SK-N-SH (cell line): Measurements from ENCODE around the gene ARHGAP26. TPM values are rescaled to one million over a fixed set of nuclear protein-coding genes. Genes with fewer than 3 reads are reported as not detected.

Source experiments
- CTCF ChIA-PET: fragments of 300-600, 350-600 bp; formaldehyde crosslinking; extraction: SDS; loops from one replicate; lab custom pipeline; 2021; lab: Yijun Ruan, JAX
- POLR2A ChIA-PET: fragments of 350-600 bp; sonication (Branson Sonifier 250); formaldehyde crosslinking; extraction: SDS; loops from one replicate; lab custom pipeline; 2020; ENCODE audit warnings: antibody characterized with exemption, inconsistent platforms; lab: Yijun Ruan, JAX
- DNase-seq: peaks from one replicate; pipeline ENCODE4 v3.0.0; 2012
- H2AFZ ChIP-seq: fragments of 200-600 bp; sonication (generic); 2 replicates; pipeline ENCODE4 v1.8.1; 2016; ENCODE audit warnings: antibody characterized with exemption, mild to moderate bottlenecking, low read depth
- H3F3A ChIP-seq: fragments of 200-600 bp; sonication (generic); replicated peaks from 2 replicates; pipeline ENCODE3; 2016; ENCODE audit warnings: antibody characterized with exemption, mild to moderate bottlenecking; ENCODE audit not compliant: insufficient read depth
- H3K27ac ChIP-seq, 2 experiments: fragments of 200-500 bp in 1 of 2; fragments of 200-600 bp in 1 of 2; sonication (Bioruptor generic) in 1 of 2; sonication (generic), shearing (Covaris generic) in 1 of 2; 2 replicates each; pipeline versions ENCODE4 v1.5.1 to v1.6.1; 2014 to 2016; ENCODE audit warnings: low read depth in 2 of 2, inconsistent platforms in 1 of 2, low read length in 1 of 2, mild to moderate bottlenecking in 1 of 2, mixed read lengths in 1 of 2
- H3K27me3 ChIP-seq: fragments of 200-600 bp; sonication (generic), shearing (Covaris generic); 2 replicates; pipeline ENCODE4 v1.6.1; 2016; ENCODE audit warnings: mixed run types; ENCODE audit not compliant: insufficient read depth
- H3K36me3 ChIP-seq, 2 experiments: fragments of 200-500 bp in 1 of 2; fragments of 200-600 bp in 1 of 2; sonication (Bioruptor generic) in 1 of 2; sonication (generic) in 1 of 2; replicated peaks in 1 of 2; 2 replicates each; pipeline versions ENCODE3 to v1.5.1; 2014 to 2016; ENCODE audit warnings: low read length in 1 of 2, mild to moderate bottlenecking in 1 of 2; ENCODE audit not compliant: insufficient read depth in 2 of 2, control insufficient read depth in 1 of 2
- H3K4me1 ChIP-seq, 2 experiments: fragments of 200-500 bp in 1 of 2; fragments of 200-600 bp in 1 of 2; sonication (Bioruptor generic) in 1 of 2; sonication (generic), shearing (Covaris generic) in 1 of 2; 2 replicates each; pipeline versions ENCODE4 v1.5.1 to v1.6.1; 2014 to 2016; ENCODE audit warnings: low read depth in 1 of 2, low read length in 1 of 2, mixed run types in 1 of 2; ENCODE audit not compliant: insufficient read depth in 2 of 2, control insufficient read depth in 1 of 2
- H3K4me2 ChIP-seq: fragments of 200-600 bp; sonication (generic), shearing (Covaris generic); 2 replicates; pipeline ENCODE4 v1.6.1; 2017; ENCODE audit warnings: mixed run types
- H3K4me3 ChIP-seq, 2 experiments: fragments of 200-500 bp in 1 of 2; fragments of 200-600 bp in 1 of 2; sonication (Bioruptor generic) in 1 of 2; sonication (generic), shearing (Covaris generic) in 1 of 2; 2 replicates each; pipeline versions ENCODE4 v1.5.1 to v1.8.1; 2014 to 2016; ENCODE audit warnings: low read depth in 2 of 2, inconsistent platforms in 1 of 2, low read length in 1 of 2, mild to moderate bottlenecking in 1 of 2, mixed read lengths in 1 of 2, moderate library complexity in 1 of 2
- H3K79me2 ChIP-seq: fragments of 200-600 bp; sonication (generic); 2 replicates; pipeline ENCODE4 v1.8.1; 2017; ENCODE audit warnings: mild to moderate bottlenecking; ENCODE audit not compliant: insufficient read depth
- H3K9ac ChIP-seq: fragments of 200-600 bp; sonication (generic); 2 replicates; pipeline ENCODE4 v1.6.1; 2017; ENCODE audit warnings: mixed run types
- H3K9me2 ChIP-seq: fragments of 200-600 bp; sonication (generic); 2 replicates; pipeline ENCODE4 v1.6.1; 2017; ENCODE audit warnings: mixed run types
- H3K9me3 ChIP-seq: fragments of 200-600 bp; sonication (generic); 2 replicates; pipeline ENCODE4 v1.6.1; 2017; ENCODE audit warnings: mixed run types, mild to moderate bottlenecking, moderate library complexity
- H4K20me1 ChIP-seq: fragments of 200-600 bp; sonication (generic); 2 replicates; pipeline ENCODE4 v1.6.1; 2017; ENCODE audit warnings: mild to moderate bottlenecking, mixed run types; ENCODE audit not compliant: insufficient read depth
- CHD2 ChIP-seq: fragments of 150-350 bp; IDR thresholded peaks from 2 replicates; pipeline ENCODE4 v1.6.1; 2018; ENCODE audit warnings: low read length; ENCODE audit not compliant: partially characterized antibody
- EP300 ChIP-seq, 2 experiments: IDR thresholded peaks; 2 replicates each; pipeline versions ENCODE4 v1.4.0 to v1.6.1; 2012; ENCODE audit warnings: borderline replicate concordance in 1 of 2, low read depth in 1 of 2, low read length in 1 of 2
- FOSL2 ChIP-seq: IDR thresholded peaks from 2 replicates; pipeline ENCODE4 v1.4.0; 2012; ENCODE audit warnings: low read depth, mild to moderate bottlenecking, moderate library complexity, borderline replicate concordance
- FOXJ3 ChIP-seq: sonication (generic); formaldehyde crosslinking; IDR thresholded peaks from 2 replicates; pipeline ENCODE4 v1.5.1; 2020; ENCODE audit warnings: mild to moderate bottlenecking, missing genetic modification reagents
- FOXM1 ChIP-seq: IDR thresholded peaks from 2 replicates; pipeline ENCODE4 v1.4.0; 2012; ENCODE audit warnings: low read depth, mild to moderate bottlenecking
- GABPA ChIP-seq: IDR thresholded peaks from 2 replicates; pipeline ENCODE4 v1.4.0; 2012; ENCODE audit warnings: low read depth, mild to moderate bottlenecking
- JUND ChIP-seq: IDR thresholded peaks from 2 replicates; pipeline ENCODE4 v1.4.0; 2012
- MEF2A ChIP-seq: IDR thresholded peaks from 2 replicates; pipeline ENCODE4 v1.4.0; 2012; ENCODE audit warnings: low read depth, borderline replicate concordance
- MXI1 ChIP-seq: IDR thresholded peaks from 2 replicates; pipeline ENCODE4 v1.6.1; 2012; ENCODE audit warnings: mild to moderate bottlenecking, low read depth, low read length, improper control_type of control experiment
- NFIC ChIP-seq: IDR thresholded peaks from 2 replicates; pipeline ENCODE4 v1.4.0; 2012; ENCODE audit warnings: borderline replicate concordance
- NRF1 ChIP-seq: IDR thresholded peaks from 2 replicates; pipeline ENCODE4 v1.6.1; 2012; ENCODE audit warnings: low read depth, mild to moderate bottlenecking, low read length
- POLR2AphosphoS5 ChIP-seq: IDR thresholded peaks from 2 replicates; pipeline ENCODE4 v1.6.1; 2012; ENCODE audit warnings: low read depth, low read length
- RAD21 ChIP-seq: IDR thresholded peaks from 2 replicates; pipeline ENCODE4 v1.6.1; 2012; ENCODE audit warnings: mild to moderate bottlenecking, low read length
- RCOR1 ChIP-seq: fragments of 150-350 bp; IDR thresholded peaks from 2 replicates; pipeline ENCODE4 v1.6.1; 2017; ENCODE audit warnings: antibody characterized with exemption, low read length
- RFX5 ChIP-seq: IDR thresholded peaks from 2 replicates; pipeline ENCODE4 v1.6.1; 2012; ENCODE audit warnings: mild to moderate bottlenecking, improper control_type of control experiment, low read length
- RXRA ChIP-seq: IDR thresholded peaks from 2 replicates; pipeline ENCODE4 v1.4.0; 2012; ENCODE audit warnings: low read depth, mild to moderate bottlenecking, borderline replicate concordance
- SIN3A ChIP-seq: IDR thresholded peaks from 2 replicates; pipeline ENCODE4 v1.6.1; 2012; ENCODE audit warnings: low read depth, mild to moderate bottlenecking, low read length, moderate library complexity, borderline replicate concordance
- SMC3 ChIP-seq: IDR thresholded peaks from 2 replicates; pipeline ENCODE4 v1.6.1; 2012; ENCODE audit warnings: low read depth, low read length, improper control_type of control experiment
- TAF1 ChIP-seq: IDR thresholded peaks from 2 replicates; pipeline ENCODE4 v1.6.1; 2012; ENCODE audit warnings: low read depth, mild to moderate bottlenecking, low read length, moderate library complexity, borderline replicate concordance
- TCF12 ChIP-seq: IDR thresholded peaks from 2 replicates; pipeline ENCODE4 v1.4.0; 2012
- TEAD4 ChIP-seq: IDR thresholded peaks from 2 replicates; pipeline ENCODE4 v1.4.0; 2012; ENCODE audit warnings: mild to moderate bottlenecking, borderline replicate concordance; ENCODE audit not compliant: insufficient read depth
- YY1 ChIP-seq: IDR thresholded peaks from 2 replicates; pipeline ENCODE4 v1.4.0; 2012; ENCODE audit warnings: low read depth, mild to moderate bottlenecking
- WGBS: methylation state at CpG from one replicate; pipeline ENCODE4 v1.1.6; 2017; ENCODE audit warnings: low lambda C conversion rate; 5-methylcytosine and 5-hydroxymethylcytosine counted together
- polyA plus RNA-seq, 3 experiments: library from polyadenylated mRNA; depleted of rRNA; stranded (reverse); fragments of >200 nt; gene quantifications; 2 replicates each; pipeline ENCODE4 v1.2.3, GENCODE V29; 2012
- TF ChIP-seq, protein P1 (sequence below): IDR thresholded peaks from 2 replicates; pipeline ENCODE4 v1.4.0; 2012; ENCODE audit warnings: low read depth, borderline replicate concordance
- TF ChIP-seq, protein P2 (sequence below): fragments of 150-350 bp; IDR thresholded peaks from 2 replicates; pipeline ENCODE4 v1.6.1; 2017; ENCODE audit warnings: antibody characterized with exemption, low read length, low read depth, borderline replicate concordance
- TF ChIP-seq, protein P3 (sequence below): fragments of 150-350 bp; IDR thresholded peaks from 2 replicates; pipeline ENCODE4 v1.6.1; 2016; ENCODE audit warnings: mild to moderate bottlenecking, low read depth, low read length
- TF ChIP-seq, protein P4 (sequence below): IDR thresholded peaks from 2 replicates; pipeline ENCODE4; 2012
- TF ChIP-seq, protein P5 (sequence below): fragments of 200-600 bp; sonication (generic); IDR thresholded peaks from 2 replicates; pipeline ENCODE4 v1.6.1; 2017; ENCODE audit warnings: antibody characterized with exemption, mild to moderate bottlenecking, moderate library complexity
- TF ChIP-seq, protein P6 (sequence below): IDR thresholded peaks from 2 replicates; pipeline ENCODE4 v1.4.0; 2012; ENCODE audit warnings: low read depth

The ARHGAP26 gene
- polyA plus RNA-seq, 1 of the 3 experiments (the other 2 are of a cell fraction): 6.1 TPM

DNA sequence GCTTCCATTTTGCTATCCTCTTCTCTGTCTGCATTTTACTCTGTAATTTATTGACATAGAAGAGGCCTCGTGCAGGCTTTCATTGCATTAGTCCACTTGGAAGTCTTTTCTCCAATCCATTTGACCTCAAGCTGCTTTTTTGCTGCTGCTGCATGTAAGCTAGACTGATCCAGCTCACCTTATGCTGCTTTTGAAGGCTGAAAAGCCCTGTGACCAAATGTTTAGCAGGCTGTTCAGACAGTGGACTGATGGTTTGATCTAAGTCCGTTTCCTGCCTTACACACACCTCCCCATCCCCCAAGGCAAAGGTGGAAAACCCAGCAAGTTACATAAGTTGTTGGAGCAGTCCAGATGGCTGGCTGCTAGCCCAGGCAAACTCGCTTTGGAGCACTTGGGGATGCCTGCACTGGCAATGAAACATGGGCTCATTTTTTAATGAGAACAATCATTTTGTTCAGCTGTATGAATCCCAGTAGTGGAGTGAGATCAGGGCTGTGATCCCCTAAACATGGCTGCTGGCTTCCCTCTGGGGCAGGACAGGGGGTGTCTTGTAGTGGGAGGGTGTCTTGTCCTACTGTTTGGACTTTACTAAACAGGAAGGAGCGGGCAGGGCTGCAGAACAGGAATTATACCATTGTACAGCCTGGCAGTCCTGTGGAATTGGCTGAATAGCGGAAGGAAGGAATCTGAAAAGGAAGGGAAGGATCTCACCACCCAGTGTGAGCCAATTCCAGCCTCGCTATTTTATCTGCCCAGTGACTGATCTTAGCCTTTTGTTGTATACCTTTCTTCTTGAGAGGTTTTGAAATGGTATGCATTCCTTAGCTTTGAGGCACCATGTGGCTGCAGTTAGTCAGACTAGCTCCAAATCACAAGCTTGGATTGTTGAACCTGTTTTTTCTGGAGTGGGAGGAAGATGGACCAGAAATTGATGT, 212.0 kb downstream of the ARHGAP26 start:
- ChIA-PET CTCF (interaction anchor here (0.6 to 1.4 kb wide), 3 partner anchors 16 to 59 kb away, joined by 3 to 4 read pairs (median 4); no protein-coding TSS in a partner anchor), POLR2A (no interaction called here)
- 37% methylated on average over 5 of the region's 6 CpGs for WGBS
- H3F3A ChIP-seq: peaks cover 35% of the 10 kb centered on the region
- no peaks in the 10 kb centered on the region for H3K9me2 ChIP-seq
- DNase-seq: peak; percentile 43
- H3K9me3 ChIP-seq: no peaks in the 10 kb centered on the region
- H2AFZ ChIP-seq: peak overlapping the region; percentile 60; the same call in 1 of the 2 replicates
- H3K79me2 ChIP-seq: no peaks in the 10 kb centered on the region
- peaks cover 33 to 57% of the 10 kb centered on the region in 2 experiments for H3K4me1 ChIP-seq
- no peak overlapping the region for H3K4me3 ChIP-seq
- H3K27me3 ChIP-seq: no peaks in the 10 kb centered on the region
- peak overlapping the region; percentile 73 for H3K4me2 ChIP-seq
- H3K27ac ChIP-seq: peak overlapping the region; percentile 88 to 95
- no peaks in the 10 kb centered on the region for H4K20me1 ChIP-seq
- H3K9ac ChIP-seq: peak overlapping the region; percentile 43; the same call in 1 of the 2 replicates
- H3K36me3 ChIP-seq: no peaks in the 10 kb centered on the region
- TF ChIP-seq RFX5: no peak
- TF ChIP-seq GABPA: no peak
- TF ChIP-seq FOXJ3 (CRISPR knock-in tag): no peak
- TF ChIP-seq RXRA: 0 out of 2 replicates have a peak, but pooled peaks have one; percentile 15
- TF ChIP-seq YY1: peak; percentile 50; the same call in 1 of the 2 replicates
- TF ChIP-seq NFIC: peak; percentile 85
- TF ChIP-seq SIN3A: no peak
- TF ChIP-seq, protein P1, sequence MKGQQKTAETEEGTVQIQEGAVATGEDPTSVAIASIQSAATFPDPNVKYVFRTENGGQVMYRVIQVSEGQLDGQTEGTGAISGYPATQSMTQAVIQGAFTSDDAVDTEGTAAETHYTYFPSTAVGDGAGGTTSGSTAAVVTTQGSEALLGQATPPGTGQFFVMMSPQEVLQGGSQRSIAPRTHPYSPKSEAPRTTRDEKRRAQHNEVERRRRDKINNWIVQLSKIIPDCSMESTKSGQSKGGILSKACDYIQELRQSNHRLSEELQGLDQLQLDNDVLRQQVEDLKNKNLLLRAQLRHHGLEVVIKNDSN: no peak
- TF ChIP-seq MEF2A: no peak
- TF ChIP-seq, protein P2, sequence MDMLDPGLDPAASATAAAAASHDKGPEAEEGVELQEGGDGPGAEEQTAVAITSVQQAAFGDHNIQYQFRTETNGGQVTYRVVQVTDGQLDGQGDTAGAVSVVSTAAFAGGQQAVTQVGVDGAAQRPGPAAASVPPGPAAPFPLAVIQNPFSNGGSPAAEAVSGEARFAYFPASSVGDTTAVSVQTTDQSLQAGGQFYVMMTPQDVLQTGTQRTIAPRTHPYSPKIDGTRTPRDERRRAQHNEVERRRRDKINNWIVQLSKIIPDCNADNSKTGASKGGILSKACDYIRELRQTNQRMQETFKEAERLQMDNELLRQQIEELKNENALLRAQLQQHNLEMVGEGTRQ: no peak
- no peak for TF ChIP-seq MXI1
- TF ChIP-seq FOXM1: no peak
- TF ChIP-seq TAF1: no peak
- peak; percentile 23; the same call in 1 of the 2 replicates for TF ChIP-seq POLR2AphosphoS5
- no peak for TF ChIP-seq NRF1
- no peak for TF ChIP-seq TEAD4
- TF ChIP-seq, protein P3, sequence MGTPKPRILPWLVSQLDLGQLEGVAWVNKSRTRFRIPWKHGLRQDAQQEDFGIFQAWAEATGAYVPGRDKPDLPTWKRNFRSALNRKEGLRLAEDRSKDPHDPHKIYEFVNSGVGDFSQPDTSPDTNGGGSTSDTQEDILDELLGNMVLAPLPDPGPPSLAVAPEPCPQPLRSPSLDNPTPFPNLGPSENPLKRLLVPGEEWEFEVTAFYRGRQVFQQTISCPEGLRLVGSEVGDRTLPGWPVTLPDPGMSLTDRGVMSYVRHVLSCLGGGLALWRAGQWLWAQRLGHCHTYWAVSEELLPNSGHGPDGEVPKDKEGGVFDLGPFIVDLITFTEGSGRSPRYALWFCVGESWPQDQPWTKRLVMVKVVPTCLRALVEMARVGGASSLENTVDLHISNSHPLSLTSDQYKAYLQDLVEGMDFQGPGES: no peak
- TF ChIP-seq, protein P4, sequence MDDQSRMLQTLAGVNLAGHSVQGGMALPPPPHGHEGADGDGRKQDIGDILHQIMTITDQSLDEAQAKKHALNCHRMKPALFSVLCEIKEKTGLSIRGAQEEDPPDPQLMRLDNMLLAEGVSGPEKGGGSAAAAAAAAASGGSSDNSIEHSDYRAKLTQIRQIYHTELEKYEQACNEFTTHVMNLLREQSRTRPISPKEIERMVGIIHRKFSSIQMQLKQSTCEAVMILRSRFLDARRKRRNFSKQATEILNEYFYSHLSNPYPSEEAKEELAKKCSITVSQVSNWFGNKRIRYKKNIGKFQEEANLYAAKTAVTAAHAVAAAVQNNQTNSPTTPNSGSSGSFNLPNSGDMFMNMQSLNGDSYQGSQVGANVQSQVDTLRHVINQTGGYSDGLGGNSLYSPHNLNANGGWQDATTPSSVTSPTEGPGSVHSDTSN: peak; percentile 39
- TF ChIP-seq TCF12: peak; percentile 88
- peak; percentile 40 for TF ChIP-seq CHD2
- no peak for TF ChIP-seq SMC3
- no peak for TF ChIP-seq RAD21
- TF ChIP-seq EP300 (IDR thresholded peaks at IDR 0.05; ENCODE audit: borderline replicate concordance in 1 of 2, low read depth in 1 of 2, low read length in 1 of 2): peak in 1 of 2 experiments; percentile 61; a peak in 2 of 4 replicates
- peak; percentile 50 for TF ChIP-seq FOSL2
- peak; percentile 33; the same call in 1 of the 2 replicates for TF ChIP-seq JUND
- TF ChIP-seq, protein P5, sequence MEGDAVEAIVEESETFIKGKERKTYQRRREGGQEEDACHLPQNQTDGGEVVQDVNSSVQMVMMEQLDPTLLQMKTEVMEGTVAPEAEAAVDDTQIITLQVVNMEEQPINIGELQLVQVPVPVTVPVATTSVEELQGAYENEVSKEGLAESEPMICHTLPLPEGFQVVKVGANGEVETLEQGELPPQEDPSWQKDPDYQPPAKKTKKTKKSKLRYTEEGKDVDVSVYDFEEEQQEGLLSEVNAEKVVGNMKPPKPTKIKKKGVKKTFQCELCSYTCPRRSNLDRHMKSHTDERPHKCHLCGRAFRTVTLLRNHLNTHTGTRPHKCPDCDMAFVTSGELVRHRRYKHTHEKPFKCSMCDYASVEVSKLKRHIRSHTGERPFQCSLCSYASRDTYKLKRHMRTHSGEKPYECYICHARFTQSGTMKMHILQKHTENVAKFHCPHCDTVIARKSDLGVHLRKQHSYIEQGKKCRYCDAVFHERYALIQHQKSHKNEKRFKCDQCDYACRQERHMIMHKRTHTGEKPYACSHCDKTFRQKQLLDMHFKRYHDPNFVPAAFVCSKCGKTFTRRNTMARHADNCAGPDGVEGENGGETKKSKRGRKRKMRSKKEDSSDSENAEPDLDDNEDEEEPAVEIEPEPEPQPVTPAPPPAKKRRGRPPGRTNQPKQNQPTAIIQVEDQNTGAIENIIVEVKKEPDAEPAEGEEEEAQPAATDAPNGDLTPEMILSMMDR: no peak
- peak; percentile 36; the same call in 1 of the 2 replicates for TF ChIP-seq RCOR1
- TF ChIP-seq, protein P6, sequence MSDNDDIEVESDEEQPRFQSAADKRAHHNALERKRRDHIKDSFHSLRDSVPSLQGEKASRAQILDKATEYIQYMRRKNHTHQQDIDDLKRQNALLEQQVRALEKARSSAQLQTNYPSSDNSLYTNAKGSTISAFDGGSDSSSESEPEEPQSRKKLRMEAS: peak; percentile 80
